Measurements from ENCODE around the gene LAMC1. TPM values are rescaled to one million over a fixed set of nuclear protein-coding genes. Genes with fewer than 3 reads are reported as not detected.

LAMC1 gene
- total RNA-seq, 1 experiment from 2014 or later, result 61.2 TPM

- RAD21 ChIA-PET (ENCODE audit: low non-redundant PET in 1 of 2, low total read pairs in 2 of 2, uncharacterized antibody in 2 of 2, unreplicated experiment in 2 of 2), result no interaction called here
- no peak overlapping the region for H2AFZ ChIP-seq (ENCODE audit: low read depth, low read length, poor library complexity, severe bottlenecking)
Measured at GRCh38 chr1:183116416-183116815, 93.2 kb downstream of the LAMC1 start.

GRCh38 chr1:183121609-183122008, 98.4 kb downstream of the LAMC1 start:
- H3K36me3 ChIP-seq (ENCODE audit: control insufficient read depth in 1 of 2, insufficient read depth in 2 of 2, low read length in 2 of 2), result peaks cover 31 to 35% of the 10 kb centered on the region in 2 experiments
- no peak overlapping the region for H2AFZ ChIP-seq (ENCODE audit: low read depth, low read length, poor library complexity, severe bottlenecking)
- RAD21 ChIA-PET (ENCODE audit: low non-redundant PET in 1 of 2, low total read pairs in 2 of 2, uncharacterized antibody in 2 of 2, unreplicated experiment in 2 of 2), result no interaction called here
- CTCF ChIA-PET, result no interaction called here
- H3K4me1 ChIP-seq (ENCODE audit: control insufficient read depth in 1 of 2, insufficient read depth in 2 of 2, low read length in 2 of 2), result no peaks in the 10 kb centered on the region
- no peak overlapping the region for H3K4me2 ChIP-seq (ENCODE audit: low read length)
- intact Hi-C loops (cut with micrococcal nuclease), result no loop called here
- ATAC-seq, result no peak
- DNase-seq (ENCODE audit: low read depth, low spot score), result no peak
- no peaks in the 10 kb centered on the region for H3K27me3 ChIP-seq (ENCODE audit: insufficient read depth, low read length)
- no TSS peak for BruUV-seq (replicated peaks)
- no peaks in the 10 kb centered on the region for H3K79me2 ChIP-seq (ENCODE audit: insufficient read depth, low read length)
- POLR2A ChIA-PET, result no interaction called here
- H3K27ac ChIP-seq (ENCODE audit: low read depth, low read length), result no peak overlapping the region
- H3K9ac ChIP-seq (ENCODE audit: low read length), result no peak overlapping the region
- no peaks in the 10 kb centered on the region for H4K20me1 ChIP-seq (ENCODE audit: insufficient read depth)
- no peak for TF ChIP-seq YY1 (IDR thresholded peaks at IDR 0.05; ENCODE audit: extremely low read depth, insufficient replicate concordance, low read depth, low read length)
- no peak for TF ChIP-seq JUND (IDR thresholded peaks at IDR 0.05)
- no peak for TF ChIP-seq POLR2A (IDR thresholded peaks at IDR 0.05; ENCODE audit: borderline replicate concordance, extremely low read depth, insufficient read depth, insufficient read length)
- TF ChIP-seq CTCF (IDR thresholded peaks at IDR 0.05 in 2 of 3, conservative IDR thresholded peaks at IDR 0.05 in 1 of 3; ENCODE audit: borderline replicate concordance in 1 of 3, insufficient read depth in 1 of 3, low read depth in 2 of 3, low read length in 2 of 3), result no peak
- TF ChIP-seq POLR2AphosphoS5 (IDR thresholded peaks at IDR 0.05; ENCODE audit: low read depth, low read length), result no peak
- no peak overlapping the region for H3K4me3 ChIP-seq (replicated peaks in 1 of 2; ENCODE audit: low read depth in 1 of 2, low read length in 2 of 2)
- H3K9me2 ChIP-seq (ENCODE audit: insufficient read depth), result no peaks in the 10 kb centered on the region
- H3K9me3 ChIP-seq (ENCODE audit: control insufficient read depth in 1 of 2, insufficient read depth in 1 of 2, low read depth in 1 of 2, low read length in 2 of 2), result no peaks in the 10 kb centered on the region

More at GRCh38 chr1:183116416-183116815, 93.2 kb downstream of the LAMC1 start:
- no peaks in the 10 kb centered on the region for H3K27me3 ChIP-seq (ENCODE audit: insufficient read depth, low read length)
- H3K79me2 ChIP-seq (ENCODE audit: insufficient read depth, low read length), result no peaks in the 10 kb centered on the region
- H3K27ac ChIP-seq (ENCODE audit: low read depth, low read length), result no peak overlapping the region
- POLR2A ChIA-PET, result no interaction called here
- no peak for TF ChIP-seq ZBTB33 (IDR thresholded peaks at IDR 0.05; ENCODE audit: extremely low read depth, insufficient replicate concordance, low read length)
- no peaks in the 10 kb centered on the region for H3K9me2 ChIP-seq (ENCODE audit: insufficient read depth)
- no peak overlapping the region for H3K4me2 ChIP-seq (ENCODE audit: low read length)
- no peak for DNase-seq (ENCODE audit: low read depth, low spot score)
- intact Hi-C loops (cut with micrococcal nuclease), result no loop called here
- peaks cover 9 to 30% of the 10 kb centered on the region in 2 experiments for H3K36me3 ChIP-seq (ENCODE audit: control insufficient read depth in 1 of 2, insufficient read depth in 2 of 2, low read length in 2 of 2)
- no peaks in the 10 kb centered on the region for H3K9me3 ChIP-seq (ENCODE audit: control insufficient read depth in 1 of 2, insufficient read depth in 1 of 2, low read depth in 1 of 2, low read length in 2 of 2)
- no TSS peak for BruUV-seq (replicated peaks)
- no peaks in the 10 kb centered on the region for H3K4me1 ChIP-seq (ENCODE audit: control insufficient read depth in 1 of 2, insufficient read depth in 2 of 2, low read length in 2 of 2)
- no peak overlapping the region for H3K4me3 ChIP-seq (replicated peaks in 1 of 2; ENCODE audit: low read depth in 1 of 2, low read length in 2 of 2)
- CTCF ChIA-PET, result no interaction called here
- no peak for ATAC-seq
- no peaks in the 10 kb centered on the region for H4K20me1 ChIP-seq (ENCODE audit: insufficient read depth)
- H3K9ac ChIP-seq (ENCODE audit: low read length), result no peak overlapping the region

Data from HCT116 (cell line).